ENCODE results near the gene TEAD1. TPM values are rescaled to one million over a fixed set of nuclear protein-coding genes. Genes with fewer than 3 reads are reported as not detected.

The TEAD1 gene
- total and polyA plus RNA-seq, 2 donors (not counting 3 experiments of a cell fraction or from before 2014, with no cell fraction given), result 15.3 to 49.0 TPM

- CTCF ChIA-PET, result interaction anchor here (0.9 to 3.0 kb wide), 7 partner anchors 30 to 363 kb away, joined by 3 to 14 read pairs (median 3); no protein-coding TSS in a partner anchor
- no peak for TF ChIP-seq JUN (IDR thresholded peaks at IDR 0.05; ENCODE audit: borderline replicate concordance, insufficient read depth, insufficient read length, low read depth)
- peak; percentile 1 for TF ChIP-seq POLR2A (IDR thresholded peaks at IDR 0.05; ENCODE audit: low read depth, low read length)
- TF ChIP-seq GATA2 (IDR thresholded peaks at IDR 0.05; ENCODE audit: insufficient read depth, insufficient read length, low read depth, low read length), result no peak
- no peak for TF ChIP-seq CTCF (IDR thresholded peaks at IDR 0.05; ENCODE audit: extremely low read depth in 1 of 2, insufficient read depth in 1 of 2, low read depth in 1 of 2, low read length in 2 of 2)
- TF ChIP-seq FOS (IDR thresholded peaks at IDR 0.05; ENCODE audit: borderline replicate concordance, insufficient read depth, low read length), result no peak
- intact Hi-C loops (cut with micrococcal nuclease) (loop anchor here (5.0 to 10.0 kb wide), 3 partner anchors 362 to 719 kb away; no protein-coding TSS in a partner anchor), dilution Hi-C loops (cut with MboI; ENCODE audit: extremely low pct_ligation_motif_present, low sequenced_read_pairs) (no loop called here)
- no peaks in the 10 kb centered on the region for H3K36me3 ChIP-seq (ENCODE audit: control insufficient read depth in 2 of 2, extremely low read depth in 1 of 2, insufficient read depth in 2 of 2, low read length in 2 of 2)
- FAIRE-seq (no peak), DNase-seq (ENCODE audit: low read depth, low spot score) (no peak)
- no peaks in the 10 kb centered on the region for H3K9me1 ChIP-seq (replicated peaks; ENCODE audit: control insufficient read depth, extremely low read depth, insufficient read depth, low read length)
- H3K27me3 ChIP-seq (ENCODE audit: control insufficient read depth in 2 of 2, insufficient read depth in 2 of 2, low read length in 2 of 2), result no peaks in the 10 kb centered on the region
- H2AFZ ChIP-seq (ENCODE audit: low read depth, low read length), result no peak overlapping the region
- H3K4me1 ChIP-seq (ENCODE audit: control insufficient read depth, extremely low read depth, insufficient read depth, low read length), result peaks cover 50% of the 10 kb centered on the region
- peak overlapping the region; percentile 61 for H3K4me2 ChIP-seq (ENCODE audit: insufficient read depth, low read length)
- POLR2A ChIA-PET, result no interaction called here
- peaks cover 57% of the 10 kb centered on the region for H3K79me2 ChIP-seq (ENCODE audit: control insufficient read depth, insufficient read depth, low read length)
- H4K20me1 ChIP-seq (replicated peaks; ENCODE audit: control insufficient read depth, extremely low read depth, insufficient read depth, low read length), result no peaks in the 10 kb centered on the region
- no peaks in the 10 kb centered on the region for H3K9me3 ChIP-seq (replicated peaks; ENCODE audit: control insufficient read depth, insufficient read depth, low read length)
- peak overlapping the region; percentile 95 for H3K27ac ChIP-seq (ENCODE audit: insufficient read depth, low read depth, low read length)
- H3K9ac ChIP-seq (replicated peaks; ENCODE audit: extremely low read depth, insufficient read depth, low read length), result peak overlapping the region; percentile 81
- BruUV-seq (replicated peaks), result TSS peak; percentile 78
- H3K4me3 ChIP-seq (replicated peaks in 1 of 3; ENCODE audit: insufficient read depth in 1 of 3, low read depth in 1 of 3, low read length in 3 of 3), result peak overlapping the region in 1 of 3 experiments; percentile 28
Observed at GRCh38 chr11:12694183-12694531, 19.9 kb downstream of the TEAD1 start.
